ENCODE measurements around the gene CORO1A.

GRCh38 chr16:30137897-30138296 lies 45.5 kb upstream of the CORO1A start:
- TF ChIP-seq CTCF (conservative IDR thresholded peaks at IDR 0.05; ENCODE audit: low read depth, low read length) (no peak), EZH2phosphoT487 (IDR thresholded peaks at IDR 0.05; ENCODE audit: borderline replicate concordance, low read length) (no peak), EZH2 (IDR thresholded peaks at IDR 0.05; ENCODE audit: low read length, unreplicated experiment) (no peak)

Data from PC-3 (cell line).